ENCODE measurements around the gene TLE4. TPM values are rescaled to one million over a fixed set of nuclear protein-coding genes. Genes with fewer than 3 reads are reported as not detected.

Gene TLE4
- total RNA-seq, 2 experiments from 2014 or later: 41.2 to 45.8 TPM

GRCh38 chr9:79692857-79693571 is 121.2 kb downstream of the TLE4 start:
- Mint-ChIP-seq H3K27ac (no peak overlapping the region), H3K27me3 (peaks cover 3% of the 10 kb centered on the region), H3K9me3 (ENCODE audit: low read depth) (no peaks in the 10 kb centered on the region), H3K4me3 (no peak overlapping the region), H3K36me3 (peaks cover 17% of the 10 kb centered on the region), H3K4me1 (peaks cover 37% of the 10 kb centered on the region)
- CTCF ChIA-PET: no interaction called here
- DNase-seq: no peak
- ATAC-seq: no peak

- no peak for ATAC-seq
- peaks cover 3% of the 10 kb centered on the region for H3K27me3 Mint-ChIP-seq
- H3K27ac Mint-ChIP-seq: no peak overlapping the region
- CTCF ChIA-PET: no interaction called here
- H3K4me3 Mint-ChIP-seq: no peak overlapping the region
- no peaks in the 10 kb centered on the region for H3K9me3 Mint-ChIP-seq (ENCODE audit: low read depth)
- H3K36me3 Mint-ChIP-seq: peaks cover 16% of the 10 kb centered on the region
- DNase-seq: no peak
- H3K4me1 Mint-ChIP-seq: peaks cover 33% of the 10 kb centered on the region
Measured at GRCh38 chr9:79693750-79694149, 122.0 kb downstream of the TLE4 start.

DNA sequence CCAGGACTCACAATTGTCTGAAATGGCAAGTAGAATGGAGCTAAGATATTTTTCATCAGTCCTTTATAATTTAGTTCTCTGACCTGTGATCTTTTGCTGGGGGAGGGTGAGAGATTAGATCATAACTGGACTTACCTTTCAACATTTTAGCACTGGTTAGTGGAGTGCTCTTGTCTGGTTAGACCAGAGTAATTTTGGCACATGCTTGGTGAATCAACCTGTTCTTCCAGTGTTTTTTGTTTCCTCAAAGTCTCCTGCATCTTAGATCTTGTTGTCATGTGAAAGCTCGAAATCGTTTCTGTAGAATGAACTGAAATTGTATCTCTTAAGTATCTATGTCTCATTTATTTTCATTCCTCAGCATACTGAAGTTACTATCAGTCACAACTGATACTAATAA is 122.4 kb downstream of the TLE4 start:
- Mint-ChIP-seq H3K27ac (no peak overlapping the region), H3K27me3 (peaks cover 3% of the 10 kb centered on the region), H3K4me3 (no peak overlapping the region), H3K4me1 (peaks cover 30% of the 10 kb centered on the region), H3K9me3 (ENCODE audit: low read depth) (no peaks in the 10 kb centered on the region), H3K36me3 (peaks cover 12% of the 10 kb centered on the region)
- ATAC-seq (no peak), DNase-seq (no peak)
- CTCF ChIA-PET: no interaction called here

- peaks cover 3% of the 10 kb centered on the region for H3K27me3 Mint-ChIP-seq
- peaks cover 3% of the 10 kb centered on the region for H3K9me3 Mint-ChIP-seq (ENCODE audit: low read depth)
- peaks cover 30% of the 10 kb centered on the region for H3K4me1 Mint-ChIP-seq
- H3K27ac Mint-ChIP-seq: no peak overlapping the region
- no peak overlapping the region for H3K4me3 Mint-ChIP-seq
- peaks cover 12% of the 10 kb centered on the region for H3K36me3 Mint-ChIP-seq
- CTCF ChIA-PET: interaction anchor here (1.1 kb wide), 1 partner anchor 119 kb away, joined by 3 read pairs; no protein-coding TSS in a partner anchor
- no peak for DNase-seq
- ATAC-seq: no peak
Measured at GRCh38 chr9:79694676-79695400, 123.1 kb downstream of the TLE4 start.

DNA sequence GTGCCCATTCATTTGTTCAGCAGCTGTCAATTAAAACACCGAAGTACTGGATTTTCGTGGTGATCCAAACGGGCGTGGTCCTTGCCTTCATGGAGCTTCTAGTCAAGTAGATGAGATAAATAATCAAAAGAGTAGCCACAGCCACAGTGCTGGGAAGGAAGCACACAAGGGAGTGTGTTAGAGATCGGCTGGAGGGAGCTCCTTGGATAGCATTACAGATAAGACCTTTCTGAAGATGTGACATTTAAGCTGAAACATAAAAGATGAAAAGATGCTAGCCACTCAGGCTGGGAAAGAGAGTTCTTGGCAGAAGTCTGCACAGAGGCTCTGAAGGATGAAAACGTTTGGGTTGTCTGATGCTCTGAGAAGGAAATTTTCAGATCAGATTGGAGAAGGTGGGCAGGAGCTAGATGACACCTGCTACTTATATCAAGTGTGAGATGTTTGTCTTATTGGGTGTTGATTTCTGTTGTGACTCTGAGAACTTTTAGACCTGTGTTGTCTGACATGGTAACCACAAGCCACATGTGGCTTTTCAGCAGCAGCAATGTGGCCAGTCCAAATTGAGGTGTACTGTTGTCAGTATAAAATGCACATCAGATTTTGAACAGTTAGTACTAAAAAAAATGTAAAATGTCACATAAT is 123.9 kb downstream of the TLE4 start:
- peak overlapping the region; percentile 27 for H3K27ac Mint-ChIP-seq
- peaks cover 3% of the 10 kb centered on the region for H3K27me3 Mint-ChIP-seq

GRCh38 chr9:79698967-79699366 is 127.2 kb downstream of the TLE4 start:
- Mint-ChIP-seq H3K27ac (no peak overlapping the region), H3K27me3 (peaks cover 3% of the 10 kb centered on the region), H3K9me3 (ENCODE audit: low read depth) (peaks cover 3% of the 10 kb centered on the region), H3K4me3 (no peak overlapping the region), H3K36me3 (peaks cover 5% of the 10 kb centered on the region), H3K4me1 (peaks cover 32% of the 10 kb centered on the region)
- ATAC-seq (no peak), DNase-seq (no peak)
- CTCF ChIA-PET: interaction anchor here (1.5 kb wide), 1 partner anchor 10 kb away, joined by 3 read pairs; no protein-coding TSS in a partner anchor

More for the DNA sequence above, 123.9 kb downstream of the TLE4 start:
- H3K9me3 Mint-ChIP-seq (ENCODE audit: low read depth): peaks cover 3% of the 10 kb centered on the region
- H3K4me3 Mint-ChIP-seq: peak overlapping the region; percentile 1
- DNase-seq: peak; percentile 83
- peaks cover 12% of the 10 kb centered on the region for H3K36me3 Mint-ChIP-seq
- CTCF ChIA-PET: interaction anchor here (1.1 kb wide), 1 partner anchor 118 kb away, joined by 3 read pairs; no protein-coding TSS in a partner anchor
- peak; percentile 83 for ATAC-seq
- H3K4me1 Mint-ChIP-seq: peaks cover 30% of the 10 kb centered on the region

- Mint-ChIP-seq H3K9me3 (ENCODE audit: low read depth) (peaks cover 3% of the 10 kb centered on the region), H3K27me3 (peaks cover 3% of the 10 kb centered on the region), H3K27ac (no peak overlapping the region), H3K36me3 (peaks cover 3% of the 10 kb centered on the region), H3K4me3 (no peak overlapping the region), H3K4me1 (peaks cover 27% of the 10 kb centered on the region)
- CTCF ChIA-PET: interaction anchor here (1.5 kb wide), 1 partner anchor 11 kb away, joined by 3 read pairs; no protein-coding TSS in a partner anchor
- no peak for DNase-seq
- no peak for ATAC-seq
Measured at GRCh38 chr9:79699479-79699878, 127.7 kb downstream of the TLE4 start.

DNA sequence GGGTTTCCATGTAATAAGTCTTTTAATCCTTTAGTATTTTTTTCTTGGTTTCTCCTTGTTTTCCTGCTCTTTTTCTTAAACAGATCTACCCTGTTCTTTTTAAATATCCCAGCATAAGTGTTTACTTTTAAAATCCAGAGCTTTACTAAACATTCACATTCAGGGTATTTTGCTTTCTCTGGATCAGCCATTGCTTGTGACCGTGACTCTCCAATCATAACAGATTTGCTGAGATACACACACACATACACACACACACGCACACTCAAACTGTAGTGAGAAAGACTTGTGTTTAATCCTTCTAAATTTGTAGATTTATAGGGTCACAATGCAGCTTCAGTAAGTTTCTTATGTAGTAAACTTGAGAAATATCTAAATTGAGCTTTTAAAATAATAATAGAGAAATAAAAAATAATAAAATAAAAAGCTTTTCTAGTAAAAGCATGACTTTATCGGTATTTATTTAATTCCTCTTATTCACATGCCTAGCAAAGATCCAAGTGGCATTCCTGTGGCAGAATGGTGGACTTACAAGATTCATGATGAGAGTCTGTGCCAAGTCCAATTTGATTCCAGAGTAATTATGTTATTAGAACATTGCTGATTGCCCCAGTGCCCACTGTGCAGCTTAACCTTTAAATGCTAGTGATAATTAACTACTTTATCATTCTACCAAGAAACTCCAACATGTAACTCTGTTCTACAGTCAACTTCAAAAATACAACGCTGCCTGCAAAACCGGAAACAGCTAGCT is 129.0 kb downstream of the TLE4 start:
- peaks cover 3% of the 10 kb centered on the region for H3K9me3 Mint-ChIP-seq (ENCODE audit: low read depth)
- ATAC-seq: no peak
- CTCF ChIA-PET: no interaction called here
- H3K4me3 Mint-ChIP-seq: no peak overlapping the region
- peaks cover 14% of the 10 kb centered on the region for H3K4me1 Mint-ChIP-seq
- H3K27ac Mint-ChIP-seq: no peak overlapping the region
- peaks cover 11% of the 10 kb centered on the region for H3K36me3 Mint-ChIP-seq
- no peak for DNase-seq
- H3K27me3 Mint-ChIP-seq: peaks cover 3% of the 10 kb centered on the region

DNA sequence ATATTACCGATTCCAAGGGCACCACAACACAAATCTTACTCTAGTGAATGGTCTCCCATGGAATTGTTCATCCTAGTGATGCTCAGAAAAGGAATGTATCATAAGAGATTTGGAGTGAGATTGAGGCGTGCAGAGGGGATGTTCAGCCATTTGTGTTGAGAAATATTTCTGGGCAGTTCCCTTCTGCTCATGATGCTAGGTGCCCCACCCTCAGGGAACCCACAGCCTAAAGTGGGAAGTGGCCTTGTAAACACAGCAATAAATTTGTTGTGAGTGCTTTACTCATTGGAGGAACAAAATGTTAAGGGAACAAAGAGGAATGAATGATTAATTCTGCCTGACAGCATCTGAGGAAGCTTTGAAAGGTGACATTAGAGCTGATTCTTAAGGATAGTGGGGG is 129.9 kb downstream of the TLE4 start:
- ATAC-seq (no peak), DNase-seq (no peak)
- CTCF ChIA-PET: no interaction called here
- Mint-ChIP-seq H3K27ac (no peak overlapping the region), H3K4me1 (peaks cover 14% of the 10 kb centered on the region), H3K9me3 (ENCODE audit: low read depth) (peaks cover 3% of the 10 kb centered on the region), H3K27me3 (peaks cover 3% of the 10 kb centered on the region), H3K36me3 (peaks cover 16% of the 10 kb centered on the region), H3K4me3 (no peak overlapping the region)

GRCh38 chr9:79705704-79706103 is 133.9 kb downstream of the TLE4 start:
- Mint-ChIP-seq H3K9me3 (ENCODE audit: low read depth) (no peaks in the 10 kb centered on the region), H3K36me3 (peaks cover 39% of the 10 kb centered on the region), H3K4me3 (no peak overlapping the region), H3K4me1 (peaks cover 20% of the 10 kb centered on the region), H3K27me3 (no peaks in the 10 kb centered on the region), H3K27ac (no peak overlapping the region)
- no peak for DNase-seq
- ATAC-seq: no peak
- CTCF ChIA-PET: interaction anchor here (1.2 kb wide), 1 partner anchor 82 kb away, joined by 3 read pairs; no protein-coding TSS in a partner anchor

DNA sequence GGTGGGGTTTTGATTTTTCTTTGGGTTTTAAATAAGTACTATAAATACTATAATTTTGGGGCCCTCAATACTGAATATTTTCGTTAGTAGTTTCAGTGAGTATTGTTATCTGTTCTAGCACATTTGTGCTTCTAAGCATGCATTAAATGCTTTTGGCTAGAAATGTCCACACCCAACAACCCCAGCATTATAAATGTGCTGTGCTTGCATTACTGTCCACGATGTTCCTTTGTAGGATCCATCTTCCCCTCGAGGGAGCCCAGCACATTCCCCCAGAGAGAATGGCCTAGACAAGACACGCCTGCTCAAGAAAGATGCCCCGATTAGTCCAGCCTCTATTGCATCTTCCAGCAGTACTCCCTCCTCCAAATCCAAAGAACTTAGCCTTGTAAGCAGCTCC is 134.7 kb downstream of the TLE4 start:
- Mint-ChIP-seq H3K4me3 (no peak overlapping the region), H3K9me3 (ENCODE audit: low read depth) (no peaks in the 10 kb centered on the region), H3K27ac (no peak overlapping the region), H3K27me3 (no peaks in the 10 kb centered on the region), H3K4me1 (peaks cover 19% of the 10 kb centered on the region), H3K36me3 (peaks cover 42% of the 10 kb centered on the region)
- ATAC-seq: no peak
- CTCF ChIA-PET: no interaction called here
- no peak for DNase-seq

DNA sequence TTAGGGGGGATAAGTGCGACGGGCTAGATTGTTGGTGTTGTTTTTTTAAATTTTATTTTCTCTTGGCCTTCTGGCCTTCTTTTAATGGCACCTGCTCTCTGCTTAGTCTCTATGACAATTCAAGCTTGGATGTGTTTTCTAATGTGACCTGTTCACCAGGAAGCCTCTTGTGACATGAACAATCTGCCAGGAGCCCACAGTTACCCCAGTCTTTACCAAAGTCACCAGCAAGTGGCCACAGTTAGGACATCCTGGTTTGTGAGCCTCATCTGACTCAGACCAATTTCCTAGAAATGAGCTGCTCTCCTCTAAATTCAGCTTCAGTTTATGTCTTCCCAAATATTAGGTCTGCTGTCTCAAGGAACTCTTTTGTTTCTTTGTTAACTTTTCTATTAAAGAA is 135.8 kb downstream of the TLE4 start:
- H3K4me1 Mint-ChIP-seq: peaks cover 23% of the 10 kb centered on the region
- H3K4me3 Mint-ChIP-seq: no peak overlapping the region
- CTCF ChIA-PET: no interaction called here
- no peaks in the 10 kb centered on the region for H3K27me3 Mint-ChIP-seq
- H3K9me3 Mint-ChIP-seq (ENCODE audit: low read depth): no peaks in the 10 kb centered on the region
- peaks cover 48% of the 10 kb centered on the region for H3K36me3 Mint-ChIP-seq
- DNase-seq (peak; percentile 61), ATAC-seq (no peak)
- peak overlapping the region; percentile 41 for H3K27ac Mint-ChIP-seq

- Mint-ChIP-seq H3K27ac (no peak overlapping the region), H3K4me1 (peaks cover 23% of the 10 kb centered on the region), H3K9me3 (ENCODE audit: low read depth) (no peaks in the 10 kb centered on the region), H3K27me3 (no peaks in the 10 kb centered on the region), H3K36me3 (peaks cover 54% of the 10 kb centered on the region), H3K4me3 (no peak overlapping the region)
- DNase-seq (no peak), ATAC-seq (no peak)
- CTCF ChIA-PET: interaction anchor here (1.1 kb wide), 1 partner anchor 9 kb away, joined by 3 read pairs; no protein-coding TSS in a partner anchor
Measured at GRCh38 chr9:79708541-79708940, 136.8 kb downstream of the TLE4 start.
